Measurements from ENCODE around the gene SNX8. TPM values are rescaled to one million over a fixed set of nuclear protein-coding genes. Genes with fewer than 3 reads are reported as not detected.

Gene SNX8
- total and polyA plus RNA-seq, 9 of the 15 experiments (the other 6 are each of a cell fraction or from before 2014, with no cell fraction given), result 2.7 to 51.6 (median 16.9) TPM

GRCh38 chr7:2354939-2355704 lies 40.9 kb upstream of the SNX8 start (continued):
- peak in 1 of 2 experiments; percentile 17 for TF ChIP-seq E2F6 (IDR thresholded peaks at IDR 0.05; ENCODE audit: borderline replicate concordance in 1 of 2, extremely low read depth in 1 of 2, insufficient read depth in 1 of 2, insufficient read length in 1 of 2, low read depth in 1 of 2, low read length in 1 of 2, poor library complexity in 1 of 2, severe bottlenecking in 1 of 2)
- no peak for TF ChIP-seq U2AF1 (optimal IDR thresholded peaks at IDR 0.05; ENCODE audit: low read depth, low read length)
- TF ChIP-seq PHF8 (IDR thresholded peaks at IDR 0.05; ENCODE audit: borderline replicate concordance, low read length), result peak; percentile 84; the same call in 1 of the 2 replicates
- TF ChIP-seq TFAP4 (CRISPR knock-in tag; IDR thresholded peaks at IDR 0.05; ENCODE audit: borderline replicate concordance), result peak; percentile 42; the same call in 1 of the 2 replicates
- TF ChIP-seq, protein P1, sequence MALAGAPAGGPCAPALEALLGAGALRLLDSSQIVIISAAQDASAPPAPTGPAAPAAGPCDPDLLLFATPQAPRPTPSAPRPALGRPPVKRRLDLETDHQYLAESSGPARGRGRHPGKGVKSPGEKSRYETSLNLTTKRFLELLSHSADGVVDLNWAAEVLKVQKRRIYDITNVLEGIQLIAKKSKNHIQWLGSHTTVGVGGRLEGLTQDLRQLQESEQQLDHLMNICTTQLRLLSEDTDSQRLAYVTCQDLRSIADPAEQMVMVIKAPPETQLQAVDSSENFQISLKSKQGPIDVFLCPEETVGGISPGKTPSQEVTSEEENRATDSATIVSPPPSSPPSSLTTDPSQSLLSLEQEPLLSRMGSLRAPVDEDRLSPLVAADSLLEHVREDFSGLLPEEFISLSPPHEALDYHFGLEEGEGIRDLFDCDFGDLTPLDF (CRISPR knock-in tag; IDR thresholded peaks at IDR 0.05), result 0 out of 2 replicates have a peak, but pooled peaks have one; percentile 22
- 0 out of 2 replicates have a peak, but pooled peaks have one; percentile 41 for TF ChIP-seq HNRNPL (IDR thresholded peaks at IDR 0.05; ENCODE audit: low read depth, low read length)
- TF ChIP-seq NR2C2 (CRISPR knock-in tag; IDR thresholded peaks at IDR 0.05), result 0 out of 2 replicates have a peak, but pooled peaks have one; percentile 26
- peak; percentile 75 for TF ChIP-seq NR2C2 (tag; IDR thresholded peaks at IDR 0.05)
- no peak for TF ChIP-seq HDAC3 (IDR thresholded peaks at IDR 0.05; ENCODE audit: borderline replicate concordance, partially characterized antibody)
- peak; percentile 62 for TF ChIP-seq RBM22 (IDR thresholded peaks at IDR 0.05; ENCODE audit: low read depth, low read length, poor library complexity, severe bottlenecking)
- TF ChIP-seq SAFB (IDR thresholded peaks at IDR 0.05; ENCODE audit: borderline replicate concordance, low read depth, low read length), result 0 out of 2 replicates have a peak, but pooled peaks have one; percentile 29
- no peak for TF ChIP-seq RAD21 (CRISPR knock-in tag; conservative IDR thresholded peaks at IDR 0.05 in 1 of 2, IDR thresholded peaks at IDR 0.05 in 1 of 2)
- no peak for TF ChIP-seq BCLAF1 (IDR thresholded peaks at IDR 0.05; ENCODE audit: borderline replicate concordance in 1 of 2, control insufficient read depth in 1 of 2, low read depth in 2 of 2, low read length in 1 of 2)
- TF ChIP-seq RBM15 (IDR thresholded peaks at IDR 0.05; ENCODE audit: insufficient read depth, low read length), result no peak

Measured in K562 (cell line).